K562 (cell line): ENCODE measurements around the gene CEACAM18.

ENCODE experiments used
- CHD1 ChIP-seq: fragments of 200-600 bp; sonication (generic); IDR thresholded peaks from one replicate; pipeline ENCODE4 v1.6.1; 2012; ENCODE audit warnings: mild to moderate bottlenecking, moderate library complexity, low read length, inconsistent platforms
- ELF4 ChIP-seq: fragments of 450-650 bp; formaldehyde crosslinking; IDR thresholded peaks from 2 replicates; pipeline ENCODE4 v1.4.0; 2022; ENCODE audit warnings: missing genetic modification characterization
- ESRRB ChIP-seq: fragments of 250-450 bp; sonication (Bioruptor Pico); IDR thresholded peaks from 2 replicates; pipeline ENCODE4 v1.5.0; 2020; ENCODE audit warnings: mild to moderate bottlenecking, moderate library complexity, borderline replicate concordance
- FOXA3 ChIP-seq, 2 experiments: fragments of 450-650 bp in 1 of 2; sonication (generic) in 1 of 2; formaldehyde crosslinking; IDR thresholded peaks in 1 of 2; conservative IDR thresholded peaks in 1 of 2; 2 replicates each; pipeline versions ENCODE4 v1.4.0 to v1.8.0; 2020 to 2022; ENCODE audit warnings: mild to moderate bottlenecking in 2 of 2, missing genetic modification reagents in 1 of 2
- GABPB1 ChIP-seq: sonication (generic); formaldehyde crosslinking; IDR thresholded peaks from 2 replicates; pipeline ENCODE4 v1.8.0; 2022; ENCODE audit warnings: mild to moderate bottlenecking, missing genetic modification reagents
- HDAC2 ChIP-seq: fragments of 450-650 bp; IDR thresholded peaks from 2 replicates; pipeline ENCODE4 v1.6.1; 2016; ENCODE audit warnings: mild to moderate bottlenecking
- IRF2 ChIP-seq: sonication (generic); formaldehyde crosslinking; IDR thresholded peaks from 2 replicates; pipeline ENCODE4 v1.8.1; 2022; ENCODE audit warnings: mild to moderate bottlenecking, missing genetic modification reagents
- POLR2A ChIP-seq: fragments of 450-650 bp; conservative IDR thresholded peaks from 2 replicates; pipeline ENCODE4 v1.6.1; 2016
- SIX5 ChIP-seq, 2 experiments: IDR thresholded peaks; 2 replicates each; pipeline ENCODE4 v1.6.1; 2011; ENCODE audit warnings: low read length in 2 of 2, borderline replicate concordance in 1 of 2, low read depth in 1 of 2, mild to moderate bottlenecking in 1 of 2, moderate library complexity in 1 of 2; ENCODE audit not compliant: insufficient read depth in 1 of 2
- SMC3 ChIP-seq: conservative IDR thresholded peaks from 2 replicates; pipeline ENCODE4 v1.6.1; 2011; ENCODE audit warnings: low read depth, low read length, improper control_type of control experiment; ENCODE audit not compliant: insufficient read depth
- TARDBP ChIP-seq: fragments of 450-650 bp; IDR thresholded peaks from 2 replicates; pipeline ENCODE4 v1.6.1; 2016
- ZC3H11A ChIP-seq: IDR thresholded peaks from 2 replicates; pipeline ENCODE4 v1.6.1; 2012; ENCODE audit warnings: low read depth, low read length, improper control_type of control experiment
- ZNF24 ChIP-seq: fragments of 450-650 bp; IDR thresholded peaks from 2 replicates; pipeline ENCODE4 v1.6.1; 2016
- TF ChIP-seq, protein P1 (sequence below): fragments of 250-450 bp; sonication (Bioruptor Pico); IDR thresholded peaks from 2 replicates; pipeline ENCODE4 v1.8.0; 2022; ENCODE audit warnings: moderate library complexity, mild to moderate bottlenecking, inconsistent platforms

DNA sequence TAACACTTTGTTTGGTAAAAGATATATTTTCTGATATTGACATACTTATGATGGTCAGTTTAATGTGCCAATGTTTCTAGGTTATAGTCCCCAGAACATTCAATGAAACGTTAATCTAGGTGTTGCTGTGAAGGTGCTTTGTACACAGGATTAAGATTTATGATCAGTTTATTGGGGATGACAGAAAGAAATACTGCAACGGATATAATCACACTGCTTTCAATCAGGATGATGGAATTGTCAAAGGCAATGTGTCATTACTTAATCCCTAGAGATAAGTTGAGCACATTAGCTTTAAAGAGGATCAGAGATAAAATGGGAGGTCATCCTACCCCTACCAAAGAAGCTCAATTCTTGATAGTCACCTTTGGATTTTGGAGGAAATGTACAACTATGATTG is 35.6 kb downstream of the CEACAM18 start:
- TF ChIP-seq POLR2A (no peak), FOXA3 (CRISPR knock-in tag; conservative IDR thresholded peaks at IDR 0.05 in 1 of 2, IDR thresholded peaks at IDR 0.05 in 1 of 2) (no peak), HDAC2 (no peak), IRF2 (CRISPR knock-in tag) (no peak), SMC3 (no peak), GABPB1 (CRISPR knock-in tag) (no peak), TARDBP (no peak), SIX5 (IDR thresholded peaks at IDR 0.05; ENCODE audit: borderline replicate concordance in 1 of 2, insufficient read depth in 1 of 2, low read depth in 1 of 2, low read length in 2 of 2) (no peak), ESRRB (CRISPR knock-in tag) (no peak), ZC3H11A (no peak), CHD1 (no peak), ELF4 (no peak), ZNF24 (no peak)
- TF ChIP-seq, protein P1, sequence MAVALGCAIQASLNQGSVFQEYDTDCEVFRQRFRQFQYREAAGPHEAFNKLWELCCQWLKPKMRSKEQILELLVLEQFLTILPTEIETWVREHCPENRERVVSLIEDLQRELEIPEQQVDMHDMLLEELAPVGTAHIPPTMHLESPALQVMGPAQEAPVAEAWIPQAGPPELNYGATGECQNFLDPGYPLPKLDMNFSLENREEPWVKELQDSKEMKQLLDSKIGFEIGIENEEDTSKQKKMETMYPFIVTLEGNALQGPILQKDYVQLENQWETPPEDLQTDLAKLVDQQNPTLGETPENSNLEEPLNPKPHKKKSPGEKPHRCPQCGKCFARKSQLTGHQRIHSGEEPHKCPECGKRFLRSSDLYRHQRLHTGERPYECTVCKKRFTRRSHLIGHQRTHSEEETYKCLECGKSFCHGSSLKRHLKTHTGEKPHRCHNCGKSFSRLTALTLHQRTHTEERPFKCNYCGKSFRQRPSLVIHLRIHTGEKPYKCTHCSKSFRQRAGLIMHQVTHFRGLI (CRISPR knock-in tag) = no peak
